Keratinocyte (primary cell): ENCODE data around the gene SEZ6L2. TPM values are rescaled to one million over a fixed set of nuclear protein-coding genes. Genes with fewer than 3 reads are reported as not detected.

Experiments
- DNase-seq: peaks from one replicate; pipeline ENCODE4 v3.0.0-alpha.2; 2011; ENCODE audit warnings: low read depth, missing footprints, low spot score
- FAIRE-seq: peaks from 2 replicates; lab custom pipeline; 2011; peaks lifted over from hg19 to GRCh38; lab: Jason Lieb, UNC
- H2AFZ ChIP-seq: 2 replicates; pipeline ENCODE4 v1.6.0; 2012; ENCODE audit warnings: low read length, control low read depth, inconsistent platforms; ENCODE audit not compliant: control insufficient read depth
- H3K27ac ChIP-seq: 2 replicates; pipeline ENCODE4 v1.5.1; 2011; ENCODE audit warnings: low read length; ENCODE audit not compliant: control insufficient read depth, insufficient read depth
- H3K27me3 ChIP-seq: 3 replicates; pipeline ENCODE4 v1.6.0; 2011; ENCODE audit warnings: low read length; ENCODE audit not compliant: control insufficient read depth, insufficient read depth; ENCODE audit errors: extremely low read depth
- H3K36me3 ChIP-seq, 2 experiments: 2 replicates in 1 of 2; 3 replicates in 1 of 2; pipeline ENCODE4 v1.5.1; 2011; ENCODE audit warnings: low read length in 2 of 2, mild to moderate bottlenecking in 1 of 2; ENCODE audit not compliant: control insufficient read depth in 2 of 2, insufficient read depth in 2 of 2; ENCODE audit errors: extremely low read depth in 1 of 2
- H3K4me1 ChIP-seq: 3 replicates; pipeline ENCODE4 v1.5.1; 2011; ENCODE audit warnings: low read length; ENCODE audit not compliant: control insufficient read depth, insufficient read depth; ENCODE audit errors: extremely low read depth
- H3K4me2 ChIP-seq: 3 replicates; pipeline ENCODE4 v1.6.0; 2011; ENCODE audit warnings: low read depth, low read length; ENCODE audit not compliant: control insufficient read depth, insufficient read depth; ENCODE audit errors: extremely low read depth
- H3K4me3 ChIP-seq, 3 experiments: fragments of 200-600 bp in 1 of 3; sonication (generic) in 1 of 3; 2 replicates in 2 of 3; 3 replicates in 1 of 3; pipeline ENCODE4 v1.5.1; 2011 to 2016; ENCODE audit warnings: low read length in 3 of 3, mild to moderate bottlenecking in 3 of 3, control low read depth in 2 of 3, inconsistent platforms in 1 of 3, low read depth in 1 of 3, mixed read lengths in 1 of 3, mixed run types in 1 of 3, moderate library complexity in 1 of 3; ENCODE audit not compliant: control insufficient read depth in 2 of 3, insufficient read depth in 2 of 3; ENCODE audit errors: extremely low read depth in 1 of 3
- H3K79me2 ChIP-seq: 2 replicates; pipeline ENCODE4 v1.6.0; 2012; ENCODE audit warnings: low read length; ENCODE audit not compliant: control insufficient read depth, insufficient read depth
- H3K9ac ChIP-seq: 3 replicates; pipeline ENCODE4 v1.6.0; 2011; ENCODE audit warnings: low read length; ENCODE audit not compliant: control insufficient read depth, insufficient read depth; ENCODE audit errors: extremely low read depth
- H3K9me1 ChIP-seq: 3 replicates; pipeline ENCODE4 v1.6.0; 2011; ENCODE audit warnings: low read length; ENCODE audit not compliant: control insufficient read depth, insufficient read depth; ENCODE audit errors: extremely low read depth
- H3K9me3 ChIP-seq: 2 replicates; pipeline ENCODE4 v1.5.1; 2012; ENCODE audit warnings: low read depth, low read length; ENCODE audit not compliant: control insufficient read depth
- H4K20me1 ChIP-seq: 3 replicates; pipeline ENCODE4 v1.6.0; 2011; ENCODE audit warnings: low read length; ENCODE audit not compliant: control insufficient read depth, insufficient read depth; ENCODE audit errors: extremely low read depth
- CTCF ChIP-seq, 3 experiments: IDR thresholded peaks in 1 of 3; conservative IDR thresholded peaks in 1 of 3; optimal IDR thresholded peaks in 1 of 3; 2 replicates in 2 of 3; 3 replicates in 1 of 3; pipeline versions ENCODE3 to v1.5.1; 2011; ENCODE audit warnings: low read length in 3 of 3, mild to moderate bottlenecking in 3 of 3, moderate library complexity in 2 of 3, control low read depth in 1 of 3, inconsistent platforms in 1 of 3; ENCODE audit not compliant: insufficient read depth in 2 of 3; ENCODE audit errors: extremely low read depth in 1 of 3
- EZH2 ChIP-seq: IDR thresholded peaks from one replicate; pipeline ENCODE4 v1.6.1; 2012; ENCODE audit warnings: inconsistent platforms, mild to moderate bottlenecking, low read length, moderate library complexity
- dilution Hi-C: fragments of 300-500 bp; cut with MboI; formaldehyde crosslinking; loops from one replicate; pipeline ENCODE4 v1.7.0; 2020; ENCODE audit warnings: low sequenced_read_pairs; ENCODE audit not compliant: extremely low pct_ligation_motif_present
- polyA plus RNA-seq, 5 experiments: library from polyadenylated mRNA; depleted of rRNA in 3 of 5; stranded (reverse) in 3 of 5; stranded (forward) in 1 of 5; unstranded in 1 of 5; fragments of >200 nt; gene quantifications; 1 replicate in 1 of 5; 2 replicates in 3 of 5; 3 replicates in 1 of 5; pipeline versions ENCODE4 v1.2.1 to v1.2.3, GENCODE V29; 2011 to 2012; ENCODE audit warnings: missing spikeins in 2 of 5, low read depth in 1 of 5, low replicate concordance in 1 of 5

SEZ6L2 gene
- polyA plus RNA-seq, 1 donor (not counting 4 experiments of a cell fraction or from before 2014, with no cell fraction given): 0.68 TPM

GRCh38 chr16:29927070-29927905 lies 27.9 kb upstream of the SEZ6L2 start:
- Histone ChIP-seq H3K4me2 (peak overlapping the region; percentile 93), H3K9me3 (no peaks in the 10 kb centered on the region), H3K4me3 (peak overlapping the region in 2 of 3 experiments; percentile 81 to 86), H3K4me1 (peaks cover 14% of the 10 kb centered on the region), H4K20me1 (peaks cover 4% of the 10 kb centered on the region), H2AFZ (peak overlapping the region; percentile 97), H3K9ac (peak overlapping the region; percentile 80), H3K36me3 (peaks cover 5 to 10% of the 10 kb centered on the region in 2 experiments), H3K27me3 (no peaks in the 10 kb centered on the region), H3K9me1 (no peaks in the 10 kb centered on the region), H3K27ac (peak overlapping the region; percentile 65), H3K79me2 (peaks cover 19% of the 10 kb centered on the region)
- dilution Hi-C loops: no loop called here
- FAIRE-seq (no peak), DNase-seq (no peak)
- no peak for TF ChIP-seq EZH2

- peak overlapping the region; percentile 80 for H3K9ac ChIP-seq
- dilution Hi-C loops: no loop called here
- H3K4me1 ChIP-seq: peaks cover 14% of the 10 kb centered on the region
- peak overlapping the region; percentile 97 for H2AFZ ChIP-seq
- H3K27ac ChIP-seq: peak overlapping the region; percentile 65
- DNase-seq (no peak), FAIRE-seq (peak; percentile 44)
- peaks cover 4% of the 10 kb centered on the region for H4K20me1 ChIP-seq
- no peaks in the 10 kb centered on the region for H3K9me1 ChIP-seq
- H3K9me3 ChIP-seq: no peaks in the 10 kb centered on the region
- H3K36me3 ChIP-seq: peaks cover 7 to 10% of the 10 kb centered on the region in 2 experiments
- no peak for TF ChIP-seq CTCF (optimal IDR thresholded peaks at IDR 0.05 in 1 of 3, IDR thresholded peaks at IDR 0.05 in 1 of 3, conservative IDR thresholded peaks at IDR 0.05 in 1 of 3; ENCODE audit: extremely low read depth in 1 of 3, insufficient read depth in 2 of 3, low read length in 3 of 3)
- no peak for TF ChIP-seq EZH2
- peaks cover 19% of the 10 kb centered on the region for H3K79me2 ChIP-seq
- no peaks in the 10 kb centered on the region for H3K27me3 ChIP-seq
- peak overlapping the region; percentile 81 to 99 (median 86) for H3K4me3 ChIP-seq
- peak overlapping the region; percentile 93 for H3K4me2 ChIP-seq
These were observed 27.3 kb upstream of the SEZ6L2 start for GRCh38 chr16:29926711-29927052.
